Activated CD8-positive, alpha-beta T cell treated with anti-CD3 and anti-CD28 coated beads for 36 hours (primary cell): Measurements from ENCODE around the gene HELZ. TPM values are rescaled to one million over a fixed set of nuclear protein-coding genes. Genes with fewer than 3 reads are reported as not detected.

Source experiments
- ATAC-seq: fragments of 200-7000 bp; cut with Tn5 transposase; one replicate; pipeline ENCODE4 v1.10.0; 2021; ENCODE audit warnings: mild to moderate bottlenecking, moderate library complexity
- CTCF ChIA-PET: fragments of 350-600 bp; sonication (Branson Sonifier 250); formaldehyde crosslinking; loops from one replicate; lab custom pipeline; 2021; ENCODE audit warnings: antibody characterized with exemption; lab: Charles Lee
- POLR2A ChIA-PET: fragments of 350-600 bp; sonication (Branson Sonifier 250); formaldehyde crosslinking; loops from one replicate; lab custom pipeline; 2021; ENCODE audit warnings: antibody characterized with exemption; lab: Charles Lee
- DNase-seq: peaks from one replicate; pipeline ENCODE4 v3.0.0-alpha.2; 2020
- H3K27ac Mint-ChIP-seq: one replicate; pipeline ENCODE4 v1.8.0; 2021; ENCODE audit warnings: mild to moderate bottlenecking, mixed read lengths
- H3K27me3 Mint-ChIP-seq: one replicate; pipeline ENCODE4 v1.8.0; 2021; ENCODE audit warnings: mixed read lengths
- H3K36me3 Mint-ChIP-seq: one replicate; pipeline ENCODE4 v1.8.0; 2021; ENCODE audit warnings: low read depth, mixed read lengths
- H3K4me1 Mint-ChIP-seq: one replicate; pipeline ENCODE4 v1.8.0; 2021; ENCODE audit warnings: low read depth, mixed read lengths
- H3K4me3 Mint-ChIP-seq: one replicate; pipeline ENCODE4 v1.8.0; 2021; ENCODE audit warnings: mild to moderate bottlenecking, moderate library complexity, mixed read lengths
- H3K9me3 Mint-ChIP-seq: one replicate; pipeline ENCODE4 v1.8.0; 2021; ENCODE audit warnings: mixed read lengths
- CTCF ChIP-seq: fragments of 200-600 bp; IDR thresholded peaks from one replicate; pipeline ENCODE4 v1.8.0; 2022; ENCODE audit warnings: antibody characterized with exemption, mild to moderate bottlenecking
- intact Hi-C: fragments of 100-400 bp; cut with micrococcal nuclease; formaldehyde crosslinking; loops from one replicate; pipeline ENCODE4 v1.10.0; 2022
- total RNA-seq, 2 experiments: library from RNA; stranded (reverse); gene quantifications; one replicate each; pipeline ENCODE4 v1.2.3, GENCODE V29; 2021

The HELZ gene
- total RNA-seq, 2 experiments from 2014 or later, result 74.4 to 74.9 TPM

- Mint-ChIP-seq H3K36me3 (peaks cover 11% of the 10 kb centered on the region), H3K9me3 (no peaks in the 10 kb centered on the region), H3K27ac (no peak overlapping the region), H3K27me3 (no peaks in the 10 kb centered on the region), H3K4me3 (no peak overlapping the region), H3K4me1 (no peaks in the 10 kb centered on the region)
- DNase-seq (no peak), ATAC-seq (no peak)
- TF ChIP-seq CTCF, result no peak
- POLR2A ChIA-PET, result interaction anchor here (0.7 kb wide), 1 partner anchor 144 kb away, joined by 3 read pairs; no protein-coding TSS in a partner anchor
- CTCF ChIA-PET, result interaction anchor here (2.2 kb wide), 1 partner anchor 19 kb away, joined by 10 read pairs; no protein-coding TSS in a partner anchor
- intact Hi-C loops, result no loop called here
Measured at GRCh38 chr17:67181825-67182224, 63.2 kb downstream of the HELZ start.

- H3K36me3 Mint-ChIP-seq, result peaks cover 16% of the 10 kb centered on the region
- DNase-seq (no peak), ATAC-seq (no peak)
- no peaks in the 10 kb centered on the region for H3K4me1 Mint-ChIP-seq
- H3K4me3 Mint-ChIP-seq, result no peak overlapping the region
- intact Hi-C loops, result no loop called here
- no peak overlapping the region for H3K27ac Mint-ChIP-seq
- POLR2A ChIA-PET, result interaction anchor here (1.0 kb wide), 2 partner anchors 11 to 15 kb away, joined by 3 read pairs; no protein-coding TSS in a partner anchor
- no peak for TF ChIP-seq CTCF
- H3K27me3 Mint-ChIP-seq, result no peaks in the 10 kb centered on the region
- CTCF ChIA-PET, result interaction anchor here (2.2 kb wide), 1 partner anchor 20 kb away, joined by 10 read pairs; no protein-coding TSS in a partner anchor
- H3K9me3 Mint-ChIP-seq, result no peaks in the 10 kb centered on the region
Measured at GRCh38 chr17:67180275-67180674, 64.7 kb downstream of the HELZ start.

- ATAC-seq, result no peak
Measured at GRCh38 chr17:67178555-67178954, 66.4 kb downstream of the HELZ start.

GRCh38 chr17:67177732-67178131 lies 67.3 kb downstream of the HELZ start:
- CTCF ChIA-PET, result no interaction called here
- DNase-seq (no peak), ATAC-seq (no peak)
- peaks cover 24% of the 10 kb centered on the region for H3K36me3 Mint-ChIP-seq
- no peak overlapping the region for H3K4me3 Mint-ChIP-seq
- intact Hi-C loops, result no loop called here
- H3K27me3 Mint-ChIP-seq, result no peaks in the 10 kb centered on the region
- H3K4me1 Mint-ChIP-seq, result no peaks in the 10 kb centered on the region
- POLR2A ChIA-PET, result no interaction called here
- no peak for TF ChIP-seq CTCF
- H3K9me3 Mint-ChIP-seq, result no peaks in the 10 kb centered on the region
- H3K27ac Mint-ChIP-seq, result no peak overlapping the region

More at GRCh38 chr17:67178555-67178954, 66.4 kb downstream of the HELZ start:
- Mint-ChIP-seq H3K27me3 (no peaks in the 10 kb centered on the region), H3K27ac (no peak overlapping the region), H3K36me3 (peaks cover 21% of the 10 kb centered on the region), H3K9me3 (no peaks in the 10 kb centered on the region), H3K4me1 (no peaks in the 10 kb centered on the region), H3K4me3 (no peak overlapping the region)
- intact Hi-C loops, result no loop called here
- no peak for TF ChIP-seq CTCF
- no peak for DNase-seq
- CTCF ChIA-PET, result no interaction called here
- POLR2A ChIA-PET, result interaction anchor here (0.6 kb wide), 1 partner anchor 11 kb away, joined by 3 read pairs; no protein-coding TSS in a partner anchor

GRCh38 chr17:67174190-67174589 lies 70.8 kb downstream of the HELZ start:
- TF ChIP-seq CTCF, result no peak
- ChIA-PET CTCF (no interaction called here), POLR2A (no interaction called here)
- Mint-ChIP-seq H3K4me3 (no peak overlapping the region), H3K4me1 (no peaks in the 10 kb centered on the region), H3K36me3 (peaks cover 31% of the 10 kb centered on the region), H3K27ac (no peak overlapping the region), H3K27me3 (no peaks in the 10 kb centered on the region), H3K9me3 (no peaks in the 10 kb centered on the region)
- DNase-seq (no peak), ATAC-seq (no peak)
- intact Hi-C loops, result no loop called here
